ENCODE data around the gene EPHB1.

Gene EPHB1

DNA sequence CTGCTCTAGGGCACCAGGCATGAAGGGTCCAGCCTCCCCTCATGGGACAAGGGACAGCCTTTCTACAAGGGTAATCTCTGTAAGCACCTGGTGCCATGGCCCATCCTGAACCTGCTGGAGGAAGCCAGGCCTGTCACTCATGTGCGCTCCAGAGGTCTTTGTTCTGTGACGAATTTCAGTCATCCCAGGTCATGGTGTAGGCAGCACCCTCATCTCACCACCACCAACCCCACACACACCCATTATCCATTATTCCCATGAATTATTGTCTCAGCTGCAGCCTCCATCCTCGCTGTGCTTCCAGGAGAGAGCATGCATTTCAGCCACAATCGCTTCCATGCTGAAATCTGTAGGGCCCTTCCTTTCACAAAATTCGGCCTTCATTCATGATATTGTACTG lies 419.3 kb downstream of the EPHB1 start:
- Histone ChIP-seq H3K9ac (ENCODE audit: low read length) (no peak overlapping the region), H3K4me1 (ENCODE audit: insufficient read depth, low read length) (no peaks in the 10 kb centered on the region), H3K9me3 (ENCODE audit: low read length) (no peaks in the 10 kb centered on the region), H3K36me3 (ENCODE audit: insufficient read depth, low read length) (no peaks in the 10 kb centered on the region), H3K27me3 (ENCODE audit: control insufficient read depth in 1 of 2, insufficient read depth in 2 of 2, low read length in 2 of 2) (no peaks in the 10 kb centered on the region), H3K4me3 (ENCODE audit: low read depth in 1 of 2, low read length in 2 of 2) (no peak overlapping the region), H3K27ac (ENCODE audit: low read depth, low read length) (no peak overlapping the region)

DNA sequence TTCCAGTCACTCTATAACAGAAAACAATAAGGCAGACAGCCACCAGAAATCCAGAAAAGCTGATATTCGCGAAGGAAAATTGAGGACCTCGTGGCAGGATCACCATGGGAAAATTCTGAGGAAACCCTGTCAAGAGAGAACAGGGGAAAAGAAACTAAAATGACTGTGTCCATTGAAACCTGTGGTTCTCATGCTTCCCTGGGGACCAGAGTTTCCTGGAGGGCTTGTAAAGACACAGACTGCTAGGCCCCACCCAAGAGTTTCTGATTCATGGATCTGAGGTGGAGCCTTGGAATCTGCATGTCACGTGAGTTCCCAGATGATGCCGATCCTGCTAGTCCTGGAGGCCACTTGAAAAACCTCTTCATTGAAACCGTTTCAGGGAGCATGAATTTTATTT lies 420.5 kb downstream of the EPHB1 start:
- H3K36me3 ChIP-seq (ENCODE audit: insufficient read depth, low read length), result no peaks in the 10 kb centered on the region
- no peak overlapping the region for H3K9ac ChIP-seq (ENCODE audit: low read length)
- H3K9me3 ChIP-seq (ENCODE audit: low read length), result no peaks in the 10 kb centered on the region
- no peaks in the 10 kb centered on the region for H3K4me1 ChIP-seq (ENCODE audit: insufficient read depth, low read length)
- no peaks in the 10 kb centered on the region for H3K27me3 ChIP-seq (ENCODE audit: control insufficient read depth in 1 of 2, insufficient read depth in 2 of 2, low read length in 2 of 2)
- no peak overlapping the region for H3K27ac ChIP-seq (ENCODE audit: low read depth, low read length)
- no peak overlapping the region for H3K4me3 ChIP-seq (ENCODE audit: low read depth in 1 of 2, low read length in 2 of 2)

DNA sequence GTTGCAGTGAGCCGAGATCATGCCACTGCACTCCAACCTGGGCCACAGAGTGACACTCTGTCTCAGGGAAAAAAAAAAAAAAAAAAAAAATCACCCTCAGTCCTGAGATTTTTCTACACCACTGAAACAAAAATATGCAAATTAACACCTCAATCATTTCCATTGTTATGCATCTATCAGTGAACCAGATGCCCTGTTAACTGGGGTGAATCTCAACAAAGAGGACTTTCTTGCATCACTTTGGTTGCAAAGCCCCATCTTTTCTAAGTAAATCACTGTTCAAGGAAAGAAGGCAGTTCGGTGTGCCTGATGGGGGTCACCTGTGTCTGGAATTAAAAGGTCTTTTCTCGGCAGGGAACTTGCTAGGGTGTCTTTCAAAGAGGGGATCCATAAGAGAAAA lies 421.6 kb downstream of the EPHB1 start:
- Histone ChIP-seq H3K9ac (ENCODE audit: low read length) (no peak overlapping the region), H3K36me3 (ENCODE audit: insufficient read depth, low read length) (no peaks in the 10 kb centered on the region), H3K4me1 (ENCODE audit: insufficient read depth, low read length) (no peaks in the 10 kb centered on the region), H3K9me3 (ENCODE audit: low read length) (no peaks in the 10 kb centered on the region), H3K4me3 (ENCODE audit: low read depth in 1 of 2, low read length in 2 of 2) (no peak overlapping the region), H3K27me3 (ENCODE audit: control insufficient read depth in 1 of 2, insufficient read depth in 2 of 2, low read length in 2 of 2) (no peaks in the 10 kb centered on the region), H3K27ac (ENCODE audit: low read depth, low read length) (no peak overlapping the region)

DNA sequence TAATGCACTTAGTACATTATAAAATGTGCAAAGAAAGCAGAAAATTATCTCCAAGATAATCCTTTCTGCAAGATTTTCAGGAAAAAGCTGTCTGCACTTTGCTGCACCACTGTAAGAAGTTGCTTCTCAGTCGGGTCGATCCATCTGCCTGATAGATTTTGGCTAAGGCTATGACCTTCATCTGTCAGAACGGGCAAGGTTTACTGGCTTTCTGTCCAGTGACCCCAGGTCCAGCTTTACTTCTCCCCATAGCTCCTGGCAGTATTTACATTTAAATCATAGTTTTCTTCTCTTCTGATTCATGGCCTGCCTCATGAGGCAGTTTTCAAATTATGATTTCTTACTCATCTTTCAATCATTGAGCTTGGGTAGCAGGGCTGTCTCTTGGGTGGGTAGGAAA lies 422.7 kb downstream of the EPHB1 start:
- no peak overlapping the region for H3K9ac ChIP-seq (ENCODE audit: low read length)
- no peaks in the 10 kb centered on the region for H3K9me3 ChIP-seq (ENCODE audit: low read length)
- H3K27ac ChIP-seq (ENCODE audit: low read depth, low read length), result no peak overlapping the region
- H3K27me3 ChIP-seq (ENCODE audit: control insufficient read depth in 1 of 2, insufficient read depth in 2 of 2, low read length in 2 of 2), result no peaks in the 10 kb centered on the region
- no peak overlapping the region for H3K4me3 ChIP-seq (ENCODE audit: low read depth in 1 of 2, low read length in 2 of 2)
- H3K36me3 ChIP-seq (ENCODE audit: insufficient read depth, low read length), result no peaks in the 10 kb centered on the region
- no peaks in the 10 kb centered on the region for H3K4me1 ChIP-seq (ENCODE audit: insufficient read depth, low read length)

DNA sequence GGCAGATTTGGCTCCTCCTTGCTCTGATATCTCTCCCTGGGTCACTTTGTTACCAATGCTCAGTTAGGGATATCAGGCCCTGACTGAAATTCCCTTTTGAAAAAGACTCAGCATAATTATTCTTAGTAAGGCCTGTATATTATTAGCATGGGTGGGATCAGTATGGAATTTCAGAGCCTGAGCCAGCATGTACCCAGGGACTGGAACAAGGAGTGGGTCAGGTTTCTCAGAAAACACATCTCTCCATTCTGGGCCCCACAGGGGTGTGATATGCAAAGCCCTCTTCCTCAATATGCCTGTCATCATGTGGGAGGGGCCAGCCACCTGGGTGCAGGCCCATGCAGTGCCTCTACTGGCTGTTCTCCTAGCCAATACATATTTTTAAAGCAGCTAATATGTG lies 423.2 kb downstream of the EPHB1 start:
- H3K9me3 ChIP-seq (ENCODE audit: low read length), result no peaks in the 10 kb centered on the region
- no peaks in the 10 kb centered on the region for H3K27me3 ChIP-seq (ENCODE audit: control insufficient read depth in 1 of 2, insufficient read depth in 2 of 2, low read length in 2 of 2)
- no peaks in the 10 kb centered on the region for H3K4me1 ChIP-seq (ENCODE audit: insufficient read depth, low read length)
- no peaks in the 10 kb centered on the region for H3K36me3 ChIP-seq (ENCODE audit: insufficient read depth, low read length)
- H3K4me3 ChIP-seq (ENCODE audit: low read depth in 1 of 2, low read length in 2 of 2), result no peak overlapping the region
- no peak overlapping the region for H3K9ac ChIP-seq (ENCODE audit: low read length)
- H3K27ac ChIP-seq (ENCODE audit: low read depth, low read length), result no peak overlapping the region

DNA sequence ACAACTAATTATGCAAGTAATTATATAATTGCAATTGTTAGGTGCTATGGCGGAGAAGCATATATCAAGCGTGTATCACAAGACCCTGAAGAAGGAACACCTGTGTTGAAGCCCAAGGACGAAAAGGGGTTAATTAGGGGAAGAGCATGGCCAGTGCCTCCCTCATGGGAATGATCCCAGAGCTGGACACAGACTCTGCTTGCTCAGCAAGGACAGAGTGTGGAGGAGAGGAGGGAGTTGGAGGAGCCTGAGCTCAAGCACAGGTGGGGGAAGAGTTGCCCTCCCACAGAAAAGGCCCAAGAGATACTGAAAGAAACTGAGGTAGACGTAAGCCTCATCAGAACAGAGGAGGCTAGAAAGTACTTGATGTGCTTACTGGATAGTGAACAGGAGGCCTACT lies 423.7 kb downstream of the EPHB1 start:
- Histone ChIP-seq H3K4me3 (ENCODE audit: low read depth in 1 of 2, low read length in 2 of 2) (no peak overlapping the region), H3K36me3 (ENCODE audit: insufficient read depth, low read length) (no peaks in the 10 kb centered on the region)

DNA sequence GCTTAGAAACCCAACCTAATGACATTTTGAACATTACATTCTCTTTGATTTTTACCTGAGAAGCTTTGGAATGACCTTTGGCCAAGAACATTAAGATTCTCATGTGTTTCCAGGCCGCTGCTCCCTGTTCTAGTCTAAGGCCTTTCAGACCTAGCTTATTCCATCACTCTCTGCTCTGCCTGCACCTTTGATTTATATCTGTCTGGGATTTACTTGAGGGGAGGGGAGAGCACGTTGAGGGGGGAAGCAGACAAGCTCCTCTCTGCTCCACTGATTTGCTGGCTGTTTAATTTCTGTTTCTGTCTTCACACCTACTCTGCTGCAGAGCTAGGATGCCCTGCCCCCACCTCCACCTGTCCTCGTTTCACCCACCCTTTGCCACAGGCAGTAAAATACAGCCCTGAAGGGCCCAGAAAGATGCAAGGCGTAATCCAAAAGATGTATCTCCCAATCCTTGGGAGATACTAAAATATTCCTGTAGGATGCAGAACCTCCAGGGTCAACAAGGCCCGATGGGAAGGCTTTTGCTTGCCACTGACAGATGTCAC lies 429.8 kb downstream of the EPHB1 start:
- no peak overlapping the region for H3K4me3 ChIP-seq (ENCODE audit: low read depth in 1 of 2, low read length in 2 of 2)
- H3K36me3 ChIP-seq (ENCODE audit: insufficient read depth, low read length), result no peaks in the 10 kb centered on the region
- no peaks in the 10 kb centered on the region for H3K27me3 ChIP-seq (ENCODE audit: control insufficient read depth in 1 of 2, insufficient read depth in 2 of 2, low read length in 2 of 2)
- no peaks in the 10 kb centered on the region for H3K4me1 ChIP-seq (ENCODE audit: insufficient read depth, low read length)
- H3K27ac ChIP-seq (ENCODE audit: low read depth, low read length), result no peak overlapping the region
- H3K9ac ChIP-seq (ENCODE audit: low read length), result no peak overlapping the region
- no peaks in the 10 kb centered on the region for H3K9me3 ChIP-seq (ENCODE audit: low read length)

More for the DNA sequence above, 423.7 kb downstream of the EPHB1 start:
- no peaks in the 10 kb centered on the region for H3K9me3 ChIP-seq (ENCODE audit: low read length)
- H3K27me3 ChIP-seq (ENCODE audit: control insufficient read depth in 1 of 2, insufficient read depth in 2 of 2, low read length in 2 of 2), result no peaks in the 10 kb centered on the region
- H3K27ac ChIP-seq (ENCODE audit: low read depth, low read length), result no peak overlapping the region
- H3K4me1 ChIP-seq (ENCODE audit: insufficient read depth, low read length), result no peaks in the 10 kb centered on the region
- no peak overlapping the region for H3K9ac ChIP-seq (ENCODE audit: low read length)

DNA sequence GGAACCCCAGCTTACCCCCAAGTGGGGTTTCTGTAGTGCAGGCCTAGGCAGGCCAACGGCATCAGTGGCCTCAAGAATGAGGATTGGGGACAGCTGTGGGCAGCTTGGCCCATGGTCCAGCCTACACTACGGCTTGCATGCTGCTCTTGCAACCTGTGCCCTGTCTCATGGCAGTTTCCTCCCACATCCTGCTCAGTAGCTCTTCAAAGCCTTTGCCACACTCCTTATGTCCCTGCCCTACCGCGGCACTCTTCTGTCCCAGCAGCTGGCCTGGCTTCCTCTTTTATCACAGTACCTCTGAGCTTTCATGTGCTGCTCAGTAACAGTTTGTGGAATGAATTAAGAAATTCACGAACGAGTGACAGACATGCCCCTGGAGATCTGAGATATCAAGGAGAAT lies 431.0 kb downstream of the EPHB1 start:
- H3K4me1 ChIP-seq (ENCODE audit: insufficient read depth, low read length), result no peaks in the 10 kb centered on the region
- no peak overlapping the region for H3K27ac ChIP-seq (ENCODE audit: low read depth, low read length)
- H3K27me3 ChIP-seq (ENCODE audit: control insufficient read depth in 1 of 2, insufficient read depth in 2 of 2, low read length in 2 of 2), result no peaks in the 10 kb centered on the region
- H3K4me3 ChIP-seq (ENCODE audit: low read depth in 1 of 2, low read length in 2 of 2), result no peak overlapping the region
- H3K36me3 ChIP-seq (ENCODE audit: insufficient read depth, low read length), result no peaks in the 10 kb centered on the region
- H3K9me3 ChIP-seq (ENCODE audit: low read length), result no peaks in the 10 kb centered on the region
- H3K9ac ChIP-seq (ENCODE audit: low read length), result no peak overlapping the region

DNA sequence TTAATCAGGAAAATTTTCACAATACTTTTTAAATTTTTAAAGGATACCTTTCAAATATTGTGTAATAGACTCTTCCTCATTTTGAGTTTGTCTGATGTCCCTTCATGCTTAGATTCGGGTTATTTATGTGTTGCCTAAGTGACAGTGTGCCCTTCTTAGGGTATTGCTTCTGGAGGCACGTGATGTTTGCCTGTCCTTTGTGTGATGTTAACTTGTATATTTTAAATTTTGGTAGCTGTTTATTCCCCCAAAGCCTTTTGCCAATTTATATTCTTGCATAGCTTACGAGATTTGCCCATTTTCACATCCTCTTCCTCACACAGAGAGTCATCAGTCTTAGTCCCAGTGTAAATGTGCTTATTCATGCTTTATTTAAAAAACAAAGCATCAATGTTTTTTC lies 433.1 kb downstream of the EPHB1 start:
- Histone ChIP-seq H3K4me1 (ENCODE audit: insufficient read depth, low read length) (no peaks in the 10 kb centered on the region), H3K36me3 (ENCODE audit: insufficient read depth, low read length) (no peaks in the 10 kb centered on the region), H3K9ac (ENCODE audit: low read length) (no peak overlapping the region), H3K27ac (ENCODE audit: low read depth, low read length) (no peak overlapping the region), H3K27me3 (ENCODE audit: control insufficient read depth in 1 of 2, insufficient read depth in 2 of 2, low read length in 2 of 2) (no peaks in the 10 kb centered on the region), H3K4me3 (ENCODE audit: low read depth in 1 of 2, low read length in 2 of 2) (no peak overlapping the region), H3K9me3 (ENCODE audit: low read length) (no peaks in the 10 kb centered on the region)

DNA sequence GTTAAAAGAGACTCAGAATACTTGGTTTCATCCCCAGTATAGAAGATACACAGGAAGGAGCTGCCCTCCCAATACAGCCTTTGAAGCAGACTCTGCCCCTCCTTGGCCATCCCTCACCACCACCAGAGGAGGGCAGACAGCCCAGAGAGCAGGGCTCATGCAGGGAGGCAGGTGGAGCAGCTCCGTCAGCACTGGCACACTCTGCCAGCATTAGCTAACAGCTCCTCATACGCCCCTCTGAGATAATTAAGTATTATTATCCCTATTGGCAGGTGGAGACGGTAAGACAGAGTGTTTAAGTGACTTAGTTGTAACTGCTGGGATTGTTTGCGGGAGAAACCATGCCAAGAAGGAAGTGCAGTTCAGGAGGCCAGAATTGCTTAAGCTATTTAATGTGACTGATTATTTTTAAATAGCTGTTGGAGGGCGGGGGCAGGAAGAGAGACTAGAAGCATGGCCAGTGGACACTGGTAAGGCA lies 434.0 kb downstream of the EPHB1 start:
- H3K4me3 ChIP-seq (ENCODE audit: low read depth in 1 of 2, low read length in 2 of 2), result no peak overlapping the region
- no peak overlapping the region for H3K27ac ChIP-seq (ENCODE audit: low read depth, low read length)
- H3K36me3 ChIP-seq (ENCODE audit: insufficient read depth, low read length), result no peaks in the 10 kb centered on the region
- H3K4me1 ChIP-seq (ENCODE audit: insufficient read depth, low read length), result no peaks in the 10 kb centered on the region
- no peak overlapping the region for H3K9ac ChIP-seq (ENCODE audit: low read length)
- H3K27me3 ChIP-seq (ENCODE audit: control insufficient read depth in 1 of 2, insufficient read depth in 2 of 2, low read length in 2 of 2), result no peaks in the 10 kb centered on the region
- H3K9me3 ChIP-seq (ENCODE audit: low read length), result no peaks in the 10 kb centered on the region

DNA sequence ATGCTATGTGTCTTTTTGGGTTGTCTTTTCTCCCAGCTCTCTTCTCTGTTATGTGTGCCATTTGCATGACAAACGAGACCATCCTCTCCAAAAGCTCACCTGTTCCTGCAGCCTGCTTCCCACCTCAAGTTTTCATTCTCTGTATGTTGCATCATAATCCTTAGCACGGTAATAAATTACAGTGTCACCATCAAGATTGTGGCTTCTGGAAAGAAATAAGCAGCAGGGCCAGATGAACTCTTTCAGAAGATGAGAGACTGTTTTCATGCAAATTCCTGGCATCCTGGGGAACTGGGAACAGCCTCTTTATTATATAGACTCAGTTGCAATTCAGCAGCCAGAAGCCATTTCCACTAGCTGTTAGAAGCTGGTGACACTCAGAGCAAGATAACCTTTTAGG lies 436.7 kb downstream of the EPHB1 start:
- Histone ChIP-seq H3K27ac (ENCODE audit: low read depth, low read length) (no peak overlapping the region), H3K4me1 (ENCODE audit: insufficient read depth, low read length) (no peaks in the 10 kb centered on the region), H3K9ac (ENCODE audit: low read length) (no peak overlapping the region), H3K36me3 (ENCODE audit: insufficient read depth, low read length) (no peaks in the 10 kb centered on the region), H3K27me3 (ENCODE audit: control insufficient read depth in 1 of 2, insufficient read depth in 2 of 2, low read length in 2 of 2) (no peaks in the 10 kb centered on the region), H3K4me3 (ENCODE audit: low read depth in 1 of 2, low read length in 2 of 2) (no peak overlapping the region), H3K9me3 (ENCODE audit: low read length) (no peaks in the 10 kb centered on the region)

DNA sequence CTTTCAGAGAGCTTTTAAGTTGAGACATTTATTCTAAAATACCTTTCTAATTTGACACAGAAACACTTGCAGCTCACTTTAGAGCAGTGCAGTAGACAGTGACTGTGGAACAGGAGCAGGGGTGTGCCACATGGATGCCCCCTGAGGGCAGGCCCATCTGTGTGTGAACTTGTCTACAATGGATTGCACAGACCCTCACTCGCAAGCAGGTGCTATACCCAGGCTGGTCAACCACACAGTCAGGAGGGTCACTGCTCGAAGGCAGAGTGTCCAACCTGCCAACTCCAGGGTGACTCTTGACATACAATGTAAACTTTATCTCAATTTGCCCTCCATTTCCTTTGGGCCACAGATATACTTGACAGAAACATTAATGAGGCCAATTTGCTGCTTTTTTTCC lies 437.2 kb downstream of the EPHB1 start:
- H3K27ac ChIP-seq (ENCODE audit: low read depth, low read length), result no peak overlapping the region
- no peaks in the 10 kb centered on the region for H3K9me3 ChIP-seq (ENCODE audit: low read length)
- H3K4me1 ChIP-seq (ENCODE audit: insufficient read depth, low read length), result no peaks in the 10 kb centered on the region
- no peak overlapping the region for H3K9ac ChIP-seq (ENCODE audit: low read length)
- no peaks in the 10 kb centered on the region for H3K27me3 ChIP-seq (ENCODE audit: control insufficient read depth in 1 of 2, insufficient read depth in 2 of 2, low read length in 2 of 2)
- no peaks in the 10 kb centered on the region for H3K36me3 ChIP-seq (ENCODE audit: insufficient read depth, low read length)
- H3K4me3 ChIP-seq (ENCODE audit: low read depth in 1 of 2, low read length in 2 of 2), result no peak overlapping the region

Data from muscle layer of colon (tissue), 2 donors.